Fibroblast of mammary gland (primary cell): Measurements from ENCODE around the gene DDIT4.

Experiments used
- DNase-seq: peaks from one replicate; pipeline ENCODE4 v3.0.0-alpha.2; 2010; ENCODE audit warnings: low read depth
- H3K4me3 ChIP-seq: 2 replicates; pipeline ENCODE4 v1.5.1; 2011; ENCODE audit warnings: low read depth, mild to moderate bottlenecking, low read length, moderate library complexity; ENCODE audit not compliant: control insufficient read depth
- TF ChIP-seq, protein P1 (sequence below): conservative IDR thresholded peaks from 2 replicates; pipeline ENCODE4 v1.5.1; 2011; ENCODE audit warnings: low read depth, low read length, inconsistent platforms; ENCODE audit not compliant: control insufficient read depth, insufficient read depth

DDIT4 gene

DNA sequence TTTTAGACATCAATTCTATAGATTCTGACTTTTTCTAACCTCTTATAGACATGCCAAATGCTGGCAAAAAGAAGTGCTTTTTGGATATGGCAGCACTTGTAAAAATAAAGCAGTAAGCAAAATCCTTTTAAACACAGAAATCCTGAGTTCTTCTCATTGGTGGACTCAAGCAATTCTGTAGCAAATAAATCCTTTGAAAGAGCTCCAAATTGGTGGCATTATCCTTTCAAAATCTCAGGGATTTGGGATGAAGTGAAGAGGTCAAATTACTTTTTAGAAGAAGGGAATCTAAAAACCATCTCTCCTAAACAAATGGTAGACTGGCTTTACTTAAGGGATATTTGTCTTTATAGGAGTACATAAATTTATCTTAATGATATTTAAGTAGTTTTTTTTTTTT lies 40.1 kb upstream of the DDIT4 start:
- no peak overlapping the region for H3K4me3 ChIP-seq
- TF ChIP-seq, protein P1, sequence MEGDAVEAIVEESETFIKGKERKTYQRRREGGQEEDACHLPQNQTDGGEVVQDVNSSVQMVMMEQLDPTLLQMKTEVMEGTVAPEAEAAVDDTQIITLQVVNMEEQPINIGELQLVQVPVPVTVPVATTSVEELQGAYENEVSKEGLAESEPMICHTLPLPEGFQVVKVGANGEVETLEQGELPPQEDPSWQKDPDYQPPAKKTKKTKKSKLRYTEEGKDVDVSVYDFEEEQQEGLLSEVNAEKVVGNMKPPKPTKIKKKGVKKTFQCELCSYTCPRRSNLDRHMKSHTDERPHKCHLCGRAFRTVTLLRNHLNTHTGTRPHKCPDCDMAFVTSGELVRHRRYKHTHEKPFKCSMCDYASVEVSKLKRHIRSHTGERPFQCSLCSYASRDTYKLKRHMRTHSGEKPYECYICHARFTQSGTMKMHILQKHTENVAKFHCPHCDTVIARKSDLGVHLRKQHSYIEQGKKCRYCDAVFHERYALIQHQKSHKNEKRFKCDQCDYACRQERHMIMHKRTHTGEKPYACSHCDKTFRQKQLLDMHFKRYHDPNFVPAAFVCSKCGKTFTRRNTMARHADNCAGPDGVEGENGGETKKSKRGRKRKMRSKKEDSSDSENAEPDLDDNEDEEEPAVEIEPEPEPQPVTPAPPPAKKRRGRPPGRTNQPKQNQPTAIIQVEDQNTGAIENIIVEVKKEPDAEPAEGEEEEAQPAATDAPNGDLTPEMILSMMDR: no peak
- no peak for DNase-seq

DNA sequence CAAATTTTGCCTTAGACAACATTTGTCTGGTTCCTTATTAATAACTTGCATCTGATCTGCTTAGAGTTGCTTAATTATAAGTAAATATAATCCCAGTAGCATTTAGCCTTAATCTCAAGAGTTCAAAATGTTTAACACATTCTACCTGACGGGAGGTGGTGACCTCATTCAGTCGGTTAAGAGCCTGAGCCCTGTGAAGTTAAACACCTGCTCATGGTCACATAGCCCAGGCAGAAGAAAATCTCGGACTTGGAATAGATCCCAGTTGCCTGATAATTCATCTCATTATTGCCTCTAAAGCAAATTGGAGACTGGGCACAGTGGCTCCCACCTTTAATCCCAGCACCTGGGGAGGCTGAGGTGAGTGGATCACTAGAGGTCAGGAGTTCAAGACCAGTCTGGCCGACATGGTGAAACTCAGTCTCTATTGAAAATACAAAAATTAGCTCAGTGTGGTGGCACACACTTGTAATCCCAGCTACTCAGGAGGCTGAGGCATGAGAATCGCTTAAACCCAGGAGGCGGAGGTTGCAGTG lies 39.1 kb upstream of the DDIT4 start:
- TF ChIP-seq, protein P1: no peak
- no peak overlapping the region for H3K4me3 ChIP-seq
- no peak for DNase-seq

DNA sequence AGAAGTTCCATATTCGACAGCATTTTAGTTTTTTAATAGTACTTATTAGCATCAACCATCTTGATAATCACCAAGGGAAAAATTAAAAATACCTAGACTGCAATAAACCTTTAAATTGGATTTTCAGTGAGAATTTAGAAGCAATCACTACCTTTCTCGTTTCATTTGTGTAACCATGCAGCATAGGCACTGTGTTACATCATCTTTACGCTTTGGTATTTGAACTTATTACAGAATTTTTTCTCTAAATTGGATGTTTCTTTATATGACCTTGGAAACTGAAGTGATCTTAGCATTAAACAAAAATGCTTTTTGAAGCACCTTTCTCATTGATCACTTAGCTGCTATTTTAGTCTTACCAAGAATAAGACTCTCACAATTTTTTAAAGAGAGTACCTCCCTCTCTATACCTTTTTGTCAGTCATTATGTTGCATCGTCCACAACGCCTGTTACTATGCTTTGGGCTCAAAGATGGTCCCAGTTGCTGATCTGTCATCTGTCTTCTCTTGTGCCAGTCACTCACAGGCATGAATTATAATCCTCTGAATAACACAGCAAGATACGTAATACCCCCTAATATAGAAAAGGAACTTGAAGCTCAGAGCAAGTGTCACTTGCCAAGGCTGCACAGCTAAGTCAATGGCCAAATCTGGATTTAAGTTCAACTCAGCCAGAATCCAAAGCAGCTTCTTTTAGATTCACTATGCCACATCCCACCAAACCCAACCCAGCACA lies 38.0 kb upstream of the DDIT4 start:
- H3K4me3 ChIP-seq: no peak overlapping the region
- TF ChIP-seq, protein P1: no peak
- no peak for DNase-seq

DNA sequence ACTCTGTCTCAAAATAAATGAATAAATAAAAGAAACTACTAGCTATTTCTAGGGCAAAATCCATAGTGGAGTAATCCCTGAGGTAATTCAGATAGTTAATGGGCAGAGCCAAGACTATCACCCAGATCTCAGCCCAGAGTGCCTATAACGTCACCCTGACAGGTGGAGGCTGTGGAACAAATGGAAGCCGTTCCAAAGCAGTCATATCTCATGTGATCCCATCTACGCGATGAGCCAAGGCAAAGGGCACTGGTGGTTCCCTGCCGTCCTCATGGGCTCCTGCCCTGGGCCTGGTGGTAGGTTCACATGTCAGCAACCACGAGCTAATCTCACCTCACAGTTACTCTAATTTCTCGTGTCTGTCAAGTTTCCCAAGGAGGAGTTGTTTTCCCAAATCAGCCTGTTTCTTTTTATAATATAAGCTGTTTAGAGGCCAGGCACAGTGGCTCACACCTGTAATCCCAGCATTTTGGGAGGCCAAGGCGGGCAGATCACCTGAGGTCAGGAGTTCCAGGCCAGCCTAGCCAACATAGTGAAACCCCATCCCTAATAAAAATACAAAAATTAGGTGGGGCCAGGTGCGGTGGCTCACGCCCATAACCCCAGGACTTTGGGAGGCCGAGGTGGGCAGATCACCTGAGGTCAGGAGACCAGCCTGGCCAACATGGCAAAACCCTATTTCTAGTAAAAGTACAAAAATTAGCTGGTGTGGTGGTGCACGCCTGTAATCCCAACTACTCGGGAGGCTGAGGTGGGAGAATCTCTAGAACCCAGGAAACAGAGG lies 35.1 kb upstream of the DDIT4 start:
- TF ChIP-seq, protein P1: no peak
- no peak overlapping the region for H3K4me3 ChIP-seq
- DNase-seq: no peak

DNA sequence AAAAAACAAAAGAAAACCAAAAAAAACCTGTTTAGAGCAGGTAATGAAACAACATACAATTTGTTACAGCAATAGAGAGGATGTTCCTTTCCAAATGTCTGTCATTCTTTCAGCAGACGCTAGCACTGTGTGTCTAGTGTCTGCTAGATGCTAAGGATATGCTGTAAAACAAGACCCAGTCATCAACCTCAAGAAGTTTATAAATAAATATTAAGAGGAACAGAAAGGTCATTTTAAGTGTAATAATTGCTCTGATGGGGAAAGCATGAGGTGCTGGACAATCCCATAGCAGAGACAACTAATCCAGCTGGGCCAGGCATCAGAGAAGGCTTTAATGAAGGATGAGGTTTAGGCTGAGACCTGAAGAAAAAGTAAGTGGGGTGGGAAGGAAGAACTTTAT lies 34.3 kb upstream of the DDIT4 start:
- TF ChIP-seq, protein P1: no peak
- DNase-seq: no peak

DNA sequence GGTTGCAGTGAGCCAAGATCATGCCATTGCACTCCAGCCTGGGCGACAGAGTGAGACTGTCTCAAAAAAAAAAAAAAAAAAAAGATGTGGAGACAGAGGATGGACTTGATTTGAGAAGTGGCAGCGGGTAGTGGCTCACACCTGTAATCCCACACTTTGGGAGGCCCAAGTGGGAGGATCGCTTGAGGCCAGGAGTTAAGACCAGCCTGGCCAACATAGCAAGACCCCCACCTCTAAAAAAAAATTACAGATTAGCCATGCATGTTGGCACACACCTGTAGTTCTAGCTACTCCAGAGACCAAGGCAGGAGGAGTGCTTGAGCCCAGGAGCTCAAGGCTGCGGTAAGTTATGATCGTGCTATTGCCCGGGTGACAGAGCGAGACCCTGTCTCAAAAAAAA lies 33.4 kb upstream of the DDIT4 start:
- DNase-seq: no peak
- H3K4me3 ChIP-seq: no peak overlapping the region
- TF ChIP-seq, protein P1: no peak

More for the DNA sequence above, 34.3 kb upstream of the DDIT4 start:
- H3K4me3 ChIP-seq: no peak overlapping the region
